DMS114 treated with DMSO at 0.1 percent for 48 hours (cell line): Measurements from ENCODE around the gene HOPX.
"Not testable (repeated sequence)": the region's sequence is repeated elsewhere in the genome, so short reads cannot be mapped to it uniquely, and the experiment has no call there.

Experiments
- DNase-seq: peaks from one replicate; lab custom pipeline; 2025; ENCODE audit not compliant: unreplicated experiment; lab: John Stamatoyannopoulos, UW

Gene HOPX

DNA sequence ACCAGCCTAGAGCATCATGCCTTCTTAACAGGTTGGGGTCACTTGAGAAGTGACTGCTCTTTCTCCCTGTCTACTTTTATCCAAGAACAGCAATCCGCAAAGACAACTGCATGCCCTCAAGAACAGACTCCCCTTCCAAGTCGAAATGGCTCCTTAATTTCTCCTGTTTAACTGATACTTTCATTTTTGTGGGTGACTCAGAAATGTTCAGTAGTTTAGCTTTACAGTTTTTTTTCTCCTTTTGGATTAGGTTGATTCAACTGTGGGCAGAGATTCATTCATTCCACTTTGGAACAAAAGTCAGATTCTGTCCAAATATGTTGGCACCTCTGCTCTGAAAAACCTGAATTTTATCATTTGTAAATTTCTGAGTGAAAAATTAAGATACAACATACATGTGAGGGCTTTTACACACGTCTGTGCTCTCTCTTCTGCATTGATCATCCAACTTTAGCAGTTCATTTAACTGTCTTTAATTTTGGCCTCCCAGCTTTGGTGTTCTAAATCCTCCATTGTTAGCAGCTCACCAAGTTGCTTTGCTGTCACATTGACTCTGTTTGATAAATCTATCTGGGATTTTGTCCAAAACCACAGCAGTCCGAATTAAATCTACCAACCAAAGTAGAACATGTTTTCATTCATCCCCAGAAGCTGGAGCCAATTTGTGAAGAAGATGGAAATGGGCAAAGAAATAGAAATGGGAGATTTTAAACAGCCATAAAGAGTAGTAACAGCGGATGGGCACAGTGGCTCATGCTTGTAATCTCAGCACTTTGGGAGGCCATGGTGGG lies 50.0 kb downstream of the HOPX start:
- no peak for DNase-seq

DNA sequence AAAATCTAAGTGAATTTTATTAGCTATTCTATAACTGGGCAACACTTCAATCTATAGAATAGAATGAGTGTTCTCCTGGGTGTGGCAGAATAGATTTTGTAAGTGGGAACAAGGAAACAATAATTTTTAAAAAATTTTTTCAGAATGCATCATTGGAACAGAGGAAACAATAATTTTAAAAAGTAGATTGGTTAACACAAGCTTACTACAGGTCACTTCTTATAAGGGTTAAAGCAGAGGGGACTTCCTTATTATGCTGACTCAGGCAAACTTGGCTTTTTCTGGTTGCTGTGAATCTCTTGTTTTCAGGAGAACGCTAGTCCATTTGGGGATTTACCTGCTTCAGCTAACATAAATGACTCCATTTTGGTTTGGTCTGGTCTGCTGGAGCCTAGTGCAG lies 52.5 kb downstream of the HOPX start:
- no peak for DNase-seq

DNA sequence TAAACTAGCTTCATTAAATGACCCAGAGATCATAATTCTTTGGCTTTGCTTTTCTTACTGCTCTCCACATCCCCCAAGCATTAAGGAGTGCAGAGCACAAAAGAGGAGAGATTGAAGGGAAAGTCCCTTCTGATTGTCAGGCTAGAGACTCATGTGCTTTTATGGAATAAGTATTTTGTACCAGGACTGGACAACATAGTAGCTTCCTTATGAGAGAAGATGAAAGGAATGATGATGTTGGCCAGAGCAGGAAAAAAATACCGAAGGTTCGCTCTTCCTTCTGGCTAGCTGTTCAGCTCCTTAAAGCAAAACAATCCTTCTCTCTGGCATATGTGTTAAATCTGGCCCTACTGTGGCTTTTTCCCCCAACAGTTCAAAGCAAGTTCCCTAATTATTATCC lies 53.1 kb downstream of the HOPX start:
- DNase-seq, result no peak

DNA sequence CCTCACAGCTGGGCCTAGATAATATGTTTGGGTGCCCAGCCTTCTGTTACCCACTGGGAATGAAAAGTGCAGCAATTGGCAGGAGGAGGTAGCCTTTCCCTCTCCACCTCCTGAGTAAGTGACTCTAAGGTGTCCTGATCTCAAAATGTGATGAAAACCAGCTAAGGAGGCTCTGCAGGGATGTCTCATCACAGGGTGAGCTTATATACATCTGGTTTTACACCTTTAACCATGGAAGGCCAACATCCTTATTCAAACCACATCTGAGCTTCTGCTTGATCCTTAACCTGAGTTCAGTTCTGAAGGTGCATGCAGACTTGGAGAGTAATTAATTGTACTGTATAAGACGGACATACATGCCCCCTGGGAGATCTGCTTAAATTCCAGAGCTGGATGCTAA lies 53.7 kb downstream of the HOPX start:
- no peak for DNase-seq

DNA sequence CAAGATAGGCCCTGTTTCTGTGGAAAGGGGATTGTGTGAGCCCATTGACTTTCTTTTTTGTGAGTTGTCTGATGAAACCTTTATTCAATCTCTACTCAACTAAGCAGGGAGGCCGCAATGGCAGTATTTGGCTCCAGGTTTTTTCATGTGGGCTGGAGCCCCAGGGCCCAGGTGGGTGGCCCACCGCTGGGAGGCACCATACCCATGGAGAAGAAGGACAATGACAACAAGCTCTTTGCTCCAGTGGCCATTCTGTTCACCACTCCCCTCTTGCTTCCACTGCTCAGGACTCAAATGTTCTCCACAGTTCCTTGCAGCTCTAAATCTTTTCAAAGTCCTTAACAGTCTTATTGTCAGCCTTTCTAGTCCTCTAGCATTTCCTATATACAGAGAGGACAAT lies 54.1 kb downstream of the HOPX start:
- DNase-seq, result no peak

DNA sequence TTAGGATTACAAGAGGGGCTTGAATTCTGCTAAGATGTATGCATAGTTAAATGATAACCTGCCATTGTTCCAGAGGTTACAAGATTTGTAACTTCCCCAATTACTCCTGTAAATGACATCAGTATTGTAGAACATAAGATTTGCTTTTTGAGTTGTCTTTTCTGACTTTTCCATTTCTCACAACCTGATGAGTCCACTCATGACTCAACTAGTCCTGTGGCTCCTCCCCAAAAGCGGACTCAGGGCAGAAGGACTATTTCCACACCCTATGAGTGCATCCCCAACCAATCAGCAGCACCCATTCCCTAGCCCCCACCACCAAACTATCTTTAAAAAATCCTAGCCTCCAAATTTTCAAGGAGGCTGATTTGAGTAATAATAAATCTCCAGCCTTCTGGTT lies 54.7 kb downstream of the HOPX start:
- no peak for DNase-seq

DNA sequence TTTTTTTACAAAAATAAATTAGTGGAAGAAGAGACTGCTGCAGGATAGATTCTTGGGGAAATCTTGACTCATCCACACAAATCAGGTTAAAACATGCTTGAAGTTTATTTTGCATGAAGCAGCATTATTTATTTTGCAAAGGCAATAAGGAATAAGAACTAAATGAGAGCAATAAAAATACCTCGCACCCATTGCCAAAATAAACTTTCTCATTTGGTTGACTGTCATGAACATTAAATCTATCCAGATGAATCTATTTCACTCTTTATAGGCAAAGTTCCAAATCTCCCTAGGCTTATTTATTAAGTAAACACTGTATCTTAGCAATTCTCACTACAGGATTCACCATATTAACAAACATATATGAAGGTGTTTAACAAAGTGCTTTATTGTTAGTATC lies 58.9 kb downstream of the HOPX start:
- DNase-seq, result no peak

DNA sequence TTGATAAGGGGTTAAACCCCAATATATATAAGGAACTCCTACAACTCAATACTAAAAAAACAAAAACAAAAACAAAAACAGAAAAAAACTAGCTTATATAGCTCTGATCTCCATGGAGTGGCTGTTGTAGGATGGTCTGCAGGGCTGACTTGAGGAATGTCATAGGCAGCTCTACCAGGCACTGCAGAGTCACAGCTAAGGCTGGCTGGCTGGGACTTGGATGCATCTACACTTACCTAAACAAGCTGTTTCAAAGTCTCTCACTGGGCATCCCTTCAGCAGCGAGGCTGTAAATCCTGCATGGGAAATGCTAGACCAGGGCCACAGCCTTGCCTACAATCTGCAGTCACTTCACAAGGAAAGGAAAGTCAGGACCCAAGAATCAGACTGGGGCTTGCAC lies 61.3 kb downstream of the HOPX start:
- no peak for DNase-seq

DNA sequence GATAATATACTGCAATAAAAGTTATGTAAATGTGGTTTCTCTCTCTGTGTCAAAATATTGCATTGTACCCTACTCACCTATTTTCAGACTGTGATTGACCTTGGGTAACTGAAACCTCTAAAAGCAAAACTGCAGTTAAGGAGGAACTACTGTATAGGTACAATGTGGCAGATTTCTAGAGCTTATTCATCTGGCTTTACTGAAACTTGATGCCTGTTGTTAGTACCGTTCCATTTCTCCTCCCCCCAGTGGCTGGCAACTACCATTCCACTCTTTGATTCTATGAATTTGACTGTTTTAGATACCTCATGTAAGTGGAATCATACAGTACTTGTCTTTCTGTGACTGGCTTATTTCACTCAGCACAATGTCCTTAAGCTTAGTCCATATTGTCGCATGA lies 61.9 kb downstream of the HOPX start:
- no peak for DNase-seq

DNA sequence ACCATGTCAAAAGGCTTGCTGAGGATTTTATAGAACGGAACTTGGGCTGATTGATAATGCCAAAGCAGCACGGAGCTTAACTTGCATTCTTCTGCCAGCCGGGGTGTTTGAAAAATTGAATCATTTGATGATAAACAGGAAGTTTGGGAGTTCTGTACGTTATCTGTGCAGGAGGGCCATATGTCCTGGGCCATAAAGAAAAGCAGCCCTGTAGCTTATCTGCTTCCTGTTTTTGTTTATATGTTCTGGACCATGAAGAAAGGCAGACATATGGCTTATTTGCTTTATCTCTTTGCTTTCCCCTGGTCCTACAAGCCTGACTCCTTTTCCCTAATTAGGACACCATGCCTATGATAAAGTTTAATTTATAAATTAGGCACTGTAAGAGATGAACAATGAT lies 62.4 kb downstream of the HOPX start:
- DNase-seq, result no peak

DNA sequence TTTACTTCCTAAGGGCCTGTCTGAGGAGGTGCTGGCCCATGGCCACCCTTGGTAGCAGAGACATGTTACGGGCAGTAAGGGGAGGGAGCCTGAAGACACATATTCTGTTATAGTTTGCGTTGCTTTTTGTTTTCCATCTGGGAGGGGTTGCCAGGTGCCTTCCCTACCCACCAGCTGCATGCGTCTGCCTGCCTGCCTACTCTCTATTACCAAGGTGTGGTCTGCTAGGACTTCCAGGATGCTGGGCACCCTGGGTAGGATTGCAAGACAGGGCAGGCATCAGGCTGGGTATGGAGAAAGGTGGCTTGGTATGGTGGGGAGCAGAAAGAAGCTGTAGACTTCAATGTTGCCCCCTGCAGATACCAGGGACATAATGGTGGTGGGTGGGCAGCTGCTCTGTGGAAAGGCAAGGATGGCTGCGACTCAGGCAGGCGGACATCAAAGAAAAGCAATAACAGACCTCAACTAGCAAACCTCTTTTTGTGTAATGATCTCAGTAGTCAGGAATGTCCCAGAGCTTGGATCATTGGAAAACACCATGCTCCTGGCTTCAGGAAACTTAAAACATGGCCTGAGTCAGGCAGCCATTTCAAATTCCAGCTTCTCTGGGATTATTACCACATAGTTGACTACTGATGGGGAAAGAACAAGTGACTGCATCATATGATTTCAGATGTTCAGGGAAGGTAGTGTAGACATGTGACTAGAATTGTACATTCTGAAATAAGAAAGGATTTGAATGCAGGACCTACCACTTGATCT lies 67.8 kb downstream of the HOPX start:
- DNase-seq, result no peak

DNA sequence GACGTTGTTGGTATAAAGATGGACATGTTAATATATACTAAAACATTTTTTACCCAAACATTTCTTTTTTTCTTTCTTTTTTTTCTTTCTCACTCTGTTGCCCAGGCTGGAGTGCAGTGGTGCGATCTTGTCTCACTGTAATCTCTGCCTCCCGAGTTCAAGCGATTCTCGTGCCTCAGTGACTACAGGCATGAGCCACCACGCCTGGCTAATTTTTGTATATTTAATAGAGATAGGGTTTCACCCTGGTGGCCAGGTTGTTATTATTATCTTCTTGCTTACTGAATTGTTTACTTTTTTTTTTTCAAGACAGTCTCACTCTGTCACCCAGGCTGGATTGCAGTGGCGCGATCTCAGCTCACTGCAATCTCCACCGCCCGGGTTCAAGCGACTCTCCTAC lies 68.8 kb downstream of the HOPX start:
- DNase-seq, result no peak

DNA sequence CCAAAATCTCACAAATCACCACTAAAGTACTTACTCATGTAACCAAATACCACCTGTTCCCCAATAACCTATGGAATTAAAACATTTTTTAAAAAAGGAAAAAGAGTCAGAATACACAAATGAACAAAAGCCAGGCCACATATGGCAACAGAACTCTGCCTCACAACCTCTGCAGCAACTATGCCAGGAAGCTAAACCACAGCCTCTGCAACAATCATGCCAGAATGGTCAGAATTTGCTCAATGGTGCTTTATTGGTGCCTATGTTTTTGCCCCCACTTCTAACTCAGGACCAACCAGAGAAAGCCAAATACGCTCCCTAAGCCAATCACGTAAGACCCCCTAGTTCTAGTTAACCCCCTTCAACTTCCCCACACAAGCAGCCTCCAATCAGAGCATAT lies 69.6 kb downstream of the HOPX start:
- no peak for DNase-seq

DNA sequence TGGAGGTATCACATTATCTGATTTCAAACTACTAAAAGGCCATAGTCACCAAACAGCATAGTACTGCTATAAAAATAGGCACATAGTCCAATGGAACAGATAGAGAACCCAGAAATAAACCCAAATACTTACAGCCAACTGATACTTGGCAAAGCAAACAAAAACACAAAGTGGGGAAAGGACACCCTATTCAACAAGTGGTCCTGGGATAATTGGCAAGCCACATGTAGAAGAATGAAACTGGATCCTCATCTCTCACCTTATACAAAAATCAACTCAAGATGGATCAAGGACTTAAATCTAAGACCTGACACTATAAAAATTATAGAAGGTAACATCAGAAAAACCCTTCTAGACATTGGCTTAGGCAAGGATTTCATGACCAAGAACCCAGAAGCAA lies 70.9 kb downstream of the HOPX start:
- not testable (repeated sequence) for DNase-seq

DNA sequence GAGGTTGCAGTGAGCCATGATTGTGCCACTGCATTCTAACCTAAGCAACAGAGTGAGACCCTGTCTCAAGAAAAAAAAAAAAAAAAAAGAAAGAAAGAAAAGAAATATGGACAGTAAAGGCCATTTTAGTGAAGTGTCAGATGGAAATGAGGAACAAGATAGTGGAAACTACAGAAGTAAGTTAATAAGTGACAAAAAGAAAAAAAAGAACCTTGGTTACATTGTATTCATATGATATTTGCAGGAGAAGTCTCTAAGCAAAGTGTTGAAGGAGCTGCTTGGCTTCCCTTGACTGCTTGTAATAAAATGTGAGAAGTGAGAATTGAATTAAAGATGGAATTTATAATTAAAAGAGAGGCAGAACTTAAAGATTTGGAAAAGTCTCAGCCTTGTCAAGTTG lies 73.2 kb downstream of the HOPX start:
- DNase-seq, result no peak

DNA sequence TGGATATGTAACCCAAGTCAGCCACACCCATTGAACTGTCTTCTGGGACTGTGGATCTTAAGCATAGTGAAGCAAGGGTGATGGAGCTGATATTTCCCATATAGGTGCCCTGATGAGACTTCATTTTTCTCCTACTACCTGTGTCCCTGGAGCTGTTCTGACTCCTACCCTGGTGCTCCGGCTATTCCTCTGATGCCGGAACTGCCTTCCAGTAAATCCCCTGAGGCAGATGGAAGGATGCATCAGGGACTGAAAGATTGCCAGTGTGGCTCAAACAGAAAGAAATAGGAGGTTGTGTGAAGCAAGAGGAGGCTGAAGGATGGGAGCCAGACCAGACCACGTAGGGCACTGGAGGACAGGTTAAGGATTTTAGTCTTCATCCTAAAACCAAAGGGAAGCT lies 74.7 kb downstream of the HOPX start:
- DNase-seq, result no peak

DNA sequence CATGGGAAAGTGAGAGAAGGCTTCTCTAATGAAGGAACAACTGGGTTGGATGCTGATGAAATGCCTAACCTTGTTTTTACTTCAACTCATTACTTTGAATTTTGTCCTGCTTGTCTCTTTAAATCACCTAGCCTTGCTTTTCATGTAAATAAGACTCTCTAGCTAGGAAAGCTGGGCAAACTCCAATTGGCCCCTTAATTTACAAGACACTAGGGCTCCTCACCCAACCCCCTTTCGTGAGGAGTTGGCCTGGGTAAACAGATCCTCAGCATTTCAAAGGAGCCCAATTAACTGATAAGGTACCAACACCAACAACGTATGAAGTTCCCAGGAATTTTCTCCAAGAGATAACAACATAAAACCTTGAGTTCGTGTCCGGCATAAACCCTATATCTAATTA lies 75.6 kb downstream of the HOPX start:
- not testable (repeated sequence) for DNase-seq

DNA sequence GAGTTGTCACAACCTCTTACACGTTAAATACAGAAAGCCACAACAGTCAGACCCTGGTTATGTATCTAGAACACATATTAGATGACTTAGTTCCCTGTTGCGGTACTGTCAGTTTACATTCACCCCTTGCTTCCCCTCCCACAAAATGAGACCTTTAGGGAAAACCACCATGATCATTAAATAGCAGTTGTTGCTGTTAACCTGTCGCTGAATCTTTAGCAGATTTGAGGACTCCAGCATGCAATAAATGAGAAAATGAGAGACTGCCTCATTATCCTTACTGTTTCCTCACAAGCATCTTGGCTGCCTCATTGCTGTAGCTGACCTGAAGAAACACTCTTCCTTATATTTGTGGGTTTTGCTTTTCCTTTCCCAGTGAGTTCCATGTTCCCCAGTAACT lies 77.8 kb downstream of the HOPX start:
- DNase-seq, result no peak
